NCI-H524 (cell line): ENCODE results near the gene FOXD4L6.
"Not testable (repeated sequence)": the region's sequence is repeated elsewhere in the genome, so short reads cannot be mapped to it uniquely, and the experiment has no call there.

Experiments
- DNase-seq, 2 experiments: peaks; one replicate each; lab custom pipeline; 2025; lab: John Stamatoyannopoulos, UW

Gene FOXD4L6

GRCh38 chr9:41100508-41100907 lies 28.0 kb downstream of the FOXD4L6 start:
- DNase-seq = not testable (repeated sequence)

DNA sequence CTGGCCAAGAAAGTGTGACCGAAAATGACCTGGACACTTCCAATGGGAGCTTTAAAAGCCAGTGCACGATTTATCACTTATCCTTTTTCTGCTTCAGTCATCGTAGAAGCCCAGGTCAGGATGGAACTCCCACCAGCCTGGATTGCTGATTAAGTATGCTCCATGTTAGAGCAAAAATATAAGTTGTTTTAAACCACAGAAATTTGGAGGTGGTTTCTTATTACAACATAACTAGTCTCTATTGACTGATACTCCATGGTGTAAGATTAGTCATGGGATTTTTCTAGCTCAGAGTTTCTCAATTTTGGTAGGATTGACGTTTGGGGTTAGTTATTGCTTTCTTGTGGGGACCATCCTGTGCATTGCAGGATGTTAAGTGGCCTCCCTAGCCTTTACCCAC lies 29.7 kb downstream of the FOXD4L6 start:
- not testable (repeated sequence) for DNase-seq

DNA sequence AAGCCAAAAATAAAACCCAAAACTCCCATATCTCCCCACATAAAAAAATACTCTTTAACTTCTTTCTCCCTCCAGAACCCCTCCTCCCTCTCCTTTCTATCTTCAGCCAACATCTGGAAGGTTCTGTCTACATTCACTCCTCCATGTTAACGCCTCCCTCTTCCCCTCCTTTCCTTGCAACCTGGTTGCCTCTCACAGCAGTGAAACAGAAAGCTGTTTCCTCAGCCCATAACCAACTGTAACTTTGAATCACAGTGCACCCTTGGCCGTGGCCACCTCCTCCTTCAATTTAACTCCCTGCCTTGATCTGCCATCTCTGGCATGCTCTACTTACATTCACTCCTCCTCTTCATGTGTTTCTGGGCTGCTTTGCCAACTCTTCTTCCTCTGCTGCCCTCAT lies 33.4 kb downstream of the FOXD4L6 start:
- not testable (repeated sequence) for DNase-seq

DNA sequence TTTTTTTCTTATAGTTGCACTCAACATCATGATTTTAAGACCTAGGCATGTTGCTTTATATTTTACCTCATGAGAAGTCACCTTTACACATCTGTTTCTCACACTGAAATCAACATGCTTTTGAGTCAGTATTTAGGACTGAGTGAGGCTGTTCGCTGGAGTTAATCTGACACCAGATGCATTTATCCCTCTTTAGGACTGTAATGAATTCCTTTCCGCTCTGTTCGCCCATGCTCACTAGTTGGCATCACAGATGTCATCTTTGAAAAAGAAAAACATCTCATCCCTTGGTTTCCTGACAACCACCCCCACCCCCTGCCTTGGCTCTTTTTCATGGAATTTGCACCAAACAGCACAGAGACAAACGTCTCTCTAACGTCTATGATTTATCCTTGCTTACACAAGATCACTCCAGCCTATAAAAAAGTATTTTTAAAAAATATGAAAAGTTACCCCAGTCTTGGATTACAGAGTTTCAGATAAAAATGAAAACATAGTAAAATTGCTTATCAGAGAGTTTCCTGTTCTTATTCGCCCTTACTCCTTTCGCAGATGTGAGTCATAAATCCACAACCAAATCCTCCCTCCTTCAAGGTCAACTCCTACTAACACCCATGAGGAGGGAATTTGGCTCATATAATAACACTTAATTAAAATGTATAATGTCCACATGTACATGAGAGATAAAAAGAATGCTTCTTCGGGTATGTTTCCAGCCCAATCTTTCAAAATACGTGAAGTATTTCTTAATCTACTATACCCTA lies 34.3 kb downstream of the FOXD4L6 start:
- not testable (repeated sequence) for DNase-seq

DNA sequence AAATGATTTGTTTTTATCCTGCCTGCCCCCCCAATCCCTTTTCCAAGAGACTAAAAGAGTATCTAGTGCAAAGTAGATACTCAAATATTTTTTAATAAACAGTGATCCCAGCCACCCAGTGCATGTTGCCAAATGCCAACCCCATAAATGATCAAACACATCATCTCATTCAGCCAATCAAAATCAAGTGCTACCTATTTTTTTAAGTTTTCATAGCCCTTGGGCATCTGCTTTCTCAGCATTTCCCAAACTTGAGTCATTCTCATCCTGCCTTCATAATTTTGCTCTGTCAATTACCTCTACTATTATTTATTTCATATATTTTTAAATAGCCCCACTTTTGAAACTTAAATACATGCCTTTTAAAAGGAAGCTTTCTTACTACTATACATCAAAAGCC lies 37.6 kb downstream of the FOXD4L6 start:
- not testable (repeated sequence) for DNase-seq

DNA sequence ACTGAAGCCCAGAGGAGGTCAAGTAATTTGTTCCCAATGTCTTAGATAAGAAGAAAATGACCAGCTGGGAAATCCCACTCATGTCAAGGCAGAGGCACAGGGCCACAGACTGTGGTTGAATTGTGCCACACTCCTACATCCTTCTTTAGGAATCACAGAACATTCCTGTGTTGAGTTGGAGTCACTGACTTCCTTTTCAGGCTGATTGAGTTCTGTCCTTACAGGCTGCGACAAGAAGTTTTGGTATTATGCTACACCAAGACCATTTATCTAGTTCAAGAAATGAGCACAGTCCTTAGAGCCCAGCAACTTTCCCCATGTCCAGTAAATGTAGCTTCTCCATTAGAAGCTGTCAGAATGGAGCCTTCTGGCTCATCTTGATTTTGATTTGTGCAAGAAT lies 38.1 kb downstream of the FOXD4L6 start:
- not testable (repeated sequence) for DNase-seq

DNA sequence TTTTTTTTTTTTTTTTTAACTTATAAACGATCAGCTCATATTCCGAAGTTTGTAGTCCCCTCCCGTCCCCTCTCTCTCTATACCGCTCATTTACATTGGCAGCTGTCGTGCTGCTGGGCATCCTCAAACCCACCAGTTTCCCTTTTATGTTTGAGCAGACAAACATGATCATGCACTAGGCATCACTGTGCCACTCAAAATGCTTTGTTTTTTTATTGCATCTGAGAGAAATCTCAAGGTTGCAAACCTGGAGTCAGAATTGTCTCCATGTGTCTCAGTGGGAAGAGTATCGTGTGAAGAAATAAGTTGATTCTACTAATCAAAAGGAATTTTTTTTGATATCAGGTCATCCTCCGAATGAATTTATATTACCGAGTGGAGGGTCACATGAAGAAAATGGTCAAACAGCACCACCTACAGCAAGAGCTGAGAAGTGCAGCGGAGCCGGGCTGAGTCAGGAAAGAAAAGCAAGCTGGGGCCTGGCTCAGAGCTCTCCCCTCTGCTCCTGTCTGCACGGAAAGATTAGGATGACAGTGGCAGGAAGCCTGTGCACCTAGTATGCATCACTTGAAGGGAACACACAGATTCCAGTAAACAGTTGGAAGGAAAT lies 39.9 kb downstream of the FOXD4L6 start:
- DNase-seq = not testable (repeated sequence)

DNA sequence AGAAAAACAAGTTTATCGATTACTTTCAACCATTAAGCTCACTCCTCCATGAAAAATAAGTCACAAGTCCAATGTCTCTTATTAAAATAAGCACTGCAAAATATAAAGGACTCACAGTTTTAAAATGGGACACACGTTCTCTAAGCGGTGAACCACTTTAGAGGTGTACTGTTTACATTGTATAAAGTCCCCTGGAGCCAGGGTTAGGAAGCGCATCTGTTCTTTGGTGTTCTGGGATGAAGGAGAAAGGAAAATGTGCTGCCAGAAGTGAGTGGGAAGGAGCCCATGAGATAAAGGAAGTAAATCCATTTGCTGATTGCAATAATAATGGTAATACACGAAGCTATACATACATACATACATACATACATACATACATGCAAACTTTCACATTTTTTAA lies 40.6 kb downstream of the FOXD4L6 start:
- DNase-seq = not testable (repeated sequence)

- not testable (repeated sequence) for DNase-seq
These were observed 41.2 kb downstream of the FOXD4L6 start for GRCh38 chr9:41087157-41087780.

GRCh38 chr9:41086685-41087084 lies 41.8 kb downstream of the FOXD4L6 start:
- not testable (repeated sequence) for DNase-seq

GRCh38 chr9:41086215-41086614 lies 42.3 kb downstream of the FOXD4L6 start:
- not testable (repeated sequence) for DNase-seq

DNA sequence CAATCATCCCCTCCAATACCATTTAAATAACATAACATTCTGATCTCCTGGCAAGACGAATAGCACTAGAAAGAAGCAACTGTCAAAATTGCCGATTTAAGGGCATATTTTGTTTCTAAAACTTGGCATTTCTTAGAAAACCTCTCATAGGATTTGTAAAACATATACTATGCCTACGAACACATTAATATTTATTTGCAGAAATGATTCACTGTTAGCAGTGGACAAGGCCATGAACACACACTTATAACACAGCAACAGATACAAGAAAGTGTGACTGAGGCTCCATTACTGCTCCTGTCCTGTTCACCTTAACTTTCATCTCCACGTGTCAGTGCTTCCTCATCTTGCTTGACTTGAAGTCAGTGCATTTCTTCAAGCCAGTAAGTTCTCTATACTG lies 46.1 kb downstream of the FOXD4L6 start:
- DNase-seq = not testable (repeated sequence)

GRCh38 chr9:41079464-41079863 lies 49.0 kb downstream of the FOXD4L6 start:
- DNase-seq = not testable (repeated sequence)

- DNase-seq = not testable (repeated sequence)
These were observed 50.9 kb downstream of the FOXD4L6 start for GRCh38 chr9:41077586-41077985.
